Stimulated activated naive CD8-positive, alpha-beta T cell treated with anti-CD3 and anti-CD28 coated beads, Interleukin-15, Interleukin-2, amounts not matched to agents 100 U/mL and 50 U/mL, for 24 hours (primary cell): ENCODE data around the gene FAM13A.
A peak's percentile ranks its signal among the peaks of the same experiment; 100 is the strongest.

Experiments
- ATAC-seq: fragments of 150-1000 bp; cut with Tn5 transposase; one replicate; pipeline ENCODE4 v1.10.0; 2021
- DNase-seq: peaks from one replicate; pipeline ENCODE4 v3.0.0; 2021

FAM13A gene

GRCh38 chr4:88719381-88719780, 337.6 kb downstream of the FAM13A start:
- ATAC-seq = no peak
- no peak for DNase-seq

- DNase-seq (no peak), ATAC-seq (no peak)
These were observed 338.9 kb downstream of the FAM13A start for GRCh38 chr4:88718098-88718497.

- ATAC-seq (no peak), DNase-seq (no peak)
These were observed 343.2 kb downstream of the FAM13A start for GRCh38 chr4:88713782-88714181.

- no peak for DNase-seq
- no peak for ATAC-seq
These were observed 347.0 kb downstream of the FAM13A start for GRCh38 chr4:88709989-88710388.

GRCh38 chr4:88706574-88706973, 350.4 kb downstream of the FAM13A start:
- DNase-seq (no peak), ATAC-seq (no peak)

- ATAC-seq (no peak), DNase-seq (no peak)
These were observed 351.0 kb downstream of the FAM13A start for GRCh38 chr4:88705805-88706492.

GRCh38 chr4:88705223-88705622, 351.8 kb downstream of the FAM13A start:
- ATAC-seq (no peak), DNase-seq (no peak)

- DNase-seq (no peak), ATAC-seq (no peak)
These were observed 354.2 kb downstream of the FAM13A start for GRCh38 chr4:88702782-88703181.

GRCh38 chr4:88698519-88698918, 358.5 kb downstream of the FAM13A start:
- ATAC-seq (no peak), DNase-seq (no peak)

GRCh38 chr4:88697588-88698329, 359.2 kb downstream of the FAM13A start, which contains the start of gene NAP1L5:
Gene NAP1L5 (minus strand): TSS chr4:88697829. CDS start chr4:88697754, 75 bp downstream.
- DNase-seq = peak; percentile 73

GRCh38 chr4:88697141-88697540, 359.8 kb downstream of the FAM13A start:
- DNase-seq = peak; percentile 17
- peak; percentile 31 for ATAC-seq

More at GRCh38 chr4:88697588-88698329, 359.2 kb downstream of the FAM13A start, which contains the start of gene NAP1L5:
- ATAC-seq = peak; percentile 92

GRCh38 chr4:88696630-88697029, 360.4 kb downstream of the FAM13A start:
- no peak for ATAC-seq
- DNase-seq = no peak

GRCh38 chr4:88693792-88694191, 363.2 kb downstream of the FAM13A start:
- no peak for DNase-seq
- no peak for ATAC-seq

GRCh38 chr4:88690355-88690754, 366.6 kb downstream of the FAM13A start:
- ATAC-seq (no peak), DNase-seq (no peak)

- no peak for ATAC-seq
- DNase-seq = no peak
These were observed 375.8 kb downstream of the FAM13A start for GRCh38 chr4:88681209-88681608.
